HuH-7 (cell line): ENCODE measurements around the gene SLC36A1.
A peak's percentile ranks its signal among the peaks of the same experiment; 100 is the strongest.

Source experiments
- DNase-seq: peaks from one replicate; pipeline ENCODE4 v3.0.0; 2011; ENCODE audit warnings: low spot score

The SLC36A1 gene

DNA sequence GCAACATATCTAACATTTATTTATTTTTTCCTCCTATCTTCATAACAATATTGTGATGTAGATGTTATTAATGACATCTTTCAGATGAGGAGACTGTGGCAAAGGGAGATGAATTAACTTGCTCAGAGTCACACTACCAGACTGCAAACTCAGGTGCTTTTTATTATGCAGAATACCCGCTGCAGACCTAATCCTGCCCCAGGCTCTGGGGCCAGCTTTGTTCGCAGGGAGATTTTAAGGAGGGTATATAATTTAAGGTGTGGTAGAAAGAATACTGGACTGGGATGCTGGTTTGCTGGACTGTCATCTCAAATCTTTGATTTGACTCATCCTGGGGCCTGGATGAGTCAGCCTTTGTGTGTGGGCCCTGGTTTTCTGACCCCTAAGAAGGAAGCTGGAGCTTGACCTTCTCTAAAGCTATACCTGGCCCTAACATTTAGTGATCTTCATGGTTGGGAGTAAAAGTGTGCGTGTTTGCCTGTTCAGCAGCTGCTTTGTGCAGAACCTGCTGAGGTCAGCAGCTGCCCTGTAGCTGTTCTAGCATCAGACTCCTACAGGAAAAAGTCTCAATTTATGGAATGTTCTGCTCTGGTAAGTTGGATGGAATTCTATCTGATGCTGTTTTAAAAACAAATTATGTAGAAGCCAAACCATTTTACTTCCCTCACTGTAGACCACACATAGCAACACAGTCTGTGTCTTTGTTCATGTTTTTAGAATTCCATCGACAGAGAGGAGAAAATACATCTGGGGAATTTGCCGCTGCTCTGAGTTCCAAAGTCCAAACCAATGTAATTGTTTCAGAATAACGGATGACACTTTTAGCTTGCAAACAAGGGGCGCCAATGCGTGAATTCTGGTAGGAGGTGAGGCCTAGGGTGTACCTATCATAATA, 4.5 kb downstream of the SLC36A1 start:
- DNase-seq: no peak

DNA sequence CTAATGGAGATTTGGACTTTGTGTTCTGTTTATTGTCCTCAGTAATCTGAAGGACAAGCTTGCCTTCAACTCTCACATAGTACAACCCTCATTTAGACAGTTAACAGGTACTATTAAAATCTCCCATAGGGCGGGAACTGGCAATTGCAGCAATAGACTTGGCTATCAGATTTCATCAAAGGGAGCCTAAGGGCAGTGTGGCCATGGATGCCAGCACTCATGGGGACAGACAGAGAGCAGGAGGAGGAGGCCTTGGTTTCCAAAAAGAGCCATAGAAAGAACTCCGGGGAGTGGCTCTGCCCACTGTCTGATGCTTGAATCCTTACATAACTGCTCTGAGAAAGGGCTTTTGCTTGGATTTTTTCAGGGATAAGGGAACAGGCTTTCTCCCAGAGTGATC, 6.8 kb downstream of the SLC36A1 start:
- peak; percentile 34 for DNase-seq

DNA sequence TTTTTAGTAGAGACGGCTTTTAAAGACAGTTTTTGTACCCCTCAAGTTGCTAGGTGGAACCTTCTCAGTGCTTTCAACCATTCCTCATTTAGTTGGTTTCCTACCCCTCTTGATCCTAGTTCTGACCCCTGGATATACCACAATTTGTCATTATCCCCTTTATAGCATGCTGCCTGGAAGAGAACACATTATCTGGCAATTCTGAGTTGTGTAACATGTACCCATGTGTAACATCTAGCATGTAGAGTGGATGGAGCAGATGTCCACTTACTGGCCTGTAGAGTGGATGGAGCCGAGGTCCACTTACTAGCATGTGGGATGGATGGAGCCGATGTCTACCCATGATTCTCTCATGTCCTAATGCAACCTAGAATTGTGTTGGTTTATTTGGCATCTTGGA, 7.5 kb downstream of the SLC36A1 start:
- DNase-seq: no peak

DNA sequence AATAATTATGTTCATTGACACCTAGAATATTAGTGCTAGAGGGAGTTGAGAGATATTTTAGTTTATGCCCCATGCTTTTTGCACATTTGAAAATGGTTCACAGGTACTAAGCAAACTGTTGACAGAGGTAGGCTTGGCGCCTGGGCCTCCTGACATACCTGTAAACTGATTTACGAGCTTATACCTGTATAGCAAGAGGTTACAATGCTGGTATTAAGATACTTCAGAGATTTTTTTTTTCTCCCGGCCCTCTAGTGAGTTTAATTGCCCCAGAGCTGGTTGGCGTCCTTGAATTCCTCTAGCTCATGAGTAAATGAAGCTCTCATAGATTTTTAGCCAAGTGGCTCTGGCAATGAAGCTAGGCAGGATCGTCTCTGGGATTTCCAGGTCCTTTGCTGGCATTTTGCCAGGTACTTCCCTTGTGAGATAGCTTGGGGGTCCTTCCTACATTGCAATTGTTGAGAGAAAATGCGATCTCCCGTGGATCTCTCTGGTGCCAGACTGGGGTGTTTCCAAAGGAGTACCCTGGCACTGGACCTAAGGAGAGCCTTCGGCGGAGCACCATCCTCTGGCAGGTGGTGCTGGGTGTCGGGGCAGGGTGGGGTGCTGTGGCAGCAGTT, 9.0 kb downstream of the SLC36A1 start:
- no peak for DNase-seq

DNA sequence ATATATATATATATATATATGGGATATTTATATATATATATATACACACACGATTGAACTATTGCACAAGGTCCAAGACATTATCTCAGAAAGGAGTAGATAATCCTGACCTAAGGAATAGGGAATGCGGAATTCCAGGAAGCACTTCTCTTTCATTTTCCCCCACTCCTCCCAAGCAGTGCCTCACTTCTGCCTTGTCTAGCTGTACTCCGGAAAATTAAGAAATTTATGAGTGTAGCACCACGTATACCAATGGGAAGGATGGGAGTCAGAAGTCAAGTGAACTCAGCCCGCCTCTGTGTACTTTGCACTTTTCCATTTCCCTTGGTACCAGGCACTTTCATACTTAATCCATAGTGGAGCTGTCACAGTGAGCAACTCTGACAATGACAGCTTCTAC, 10.9 kb downstream of the SLC36A1 start:
- DNase-seq: no peak

DNA sequence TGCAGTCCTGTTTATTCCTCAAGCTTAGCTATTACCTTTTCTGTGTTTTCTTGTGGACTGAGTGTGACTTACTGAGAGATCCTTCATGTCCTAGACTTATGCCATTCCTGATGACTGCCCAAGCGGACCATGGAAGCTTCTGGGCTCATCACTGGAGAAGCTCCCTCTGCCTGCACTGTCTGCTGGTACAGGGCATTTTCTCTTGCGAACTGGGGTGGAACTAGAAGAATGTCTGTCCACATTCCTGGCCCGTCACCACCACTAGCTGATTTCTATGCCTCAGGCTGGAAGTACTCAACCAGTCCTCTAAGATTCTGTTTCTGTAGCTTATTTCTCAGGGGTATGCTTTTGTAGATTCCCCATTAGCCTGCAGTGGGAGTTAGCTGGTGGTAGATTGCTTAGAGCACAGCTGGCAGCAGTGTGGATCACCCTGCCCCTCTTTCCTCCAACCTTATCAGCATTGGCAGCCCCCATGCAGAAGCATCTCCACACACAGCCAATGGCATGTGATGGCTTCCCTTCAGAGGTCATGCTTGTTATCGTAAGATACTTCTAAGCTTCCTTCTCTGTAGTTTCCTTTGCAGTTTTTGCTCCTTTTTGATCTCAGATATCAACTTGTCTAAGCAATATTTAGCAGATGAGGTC, 12.4 kb downstream of the SLC36A1 start:
- DNase-seq: no peak

DNA sequence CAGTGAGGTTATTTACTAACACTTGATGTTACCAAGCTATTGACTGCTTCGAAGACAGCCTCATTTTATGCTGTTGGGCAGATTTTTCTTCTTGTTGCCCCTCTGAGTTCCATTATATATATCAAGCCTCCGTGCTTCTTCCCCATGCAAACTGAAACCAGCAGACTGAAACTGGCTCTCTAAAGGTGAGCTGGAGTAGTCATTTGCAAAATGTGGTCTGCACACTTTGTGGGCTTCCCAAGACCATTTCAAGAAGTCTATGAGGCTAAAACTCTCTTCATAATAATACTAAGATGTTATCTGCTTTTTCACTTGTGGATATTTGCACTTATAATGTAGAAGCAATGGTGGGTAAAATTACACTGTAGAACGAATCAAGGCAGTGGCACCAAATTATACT, 13.9 kb downstream of the SLC36A1 start:
- no peak for DNase-seq

DNA sequence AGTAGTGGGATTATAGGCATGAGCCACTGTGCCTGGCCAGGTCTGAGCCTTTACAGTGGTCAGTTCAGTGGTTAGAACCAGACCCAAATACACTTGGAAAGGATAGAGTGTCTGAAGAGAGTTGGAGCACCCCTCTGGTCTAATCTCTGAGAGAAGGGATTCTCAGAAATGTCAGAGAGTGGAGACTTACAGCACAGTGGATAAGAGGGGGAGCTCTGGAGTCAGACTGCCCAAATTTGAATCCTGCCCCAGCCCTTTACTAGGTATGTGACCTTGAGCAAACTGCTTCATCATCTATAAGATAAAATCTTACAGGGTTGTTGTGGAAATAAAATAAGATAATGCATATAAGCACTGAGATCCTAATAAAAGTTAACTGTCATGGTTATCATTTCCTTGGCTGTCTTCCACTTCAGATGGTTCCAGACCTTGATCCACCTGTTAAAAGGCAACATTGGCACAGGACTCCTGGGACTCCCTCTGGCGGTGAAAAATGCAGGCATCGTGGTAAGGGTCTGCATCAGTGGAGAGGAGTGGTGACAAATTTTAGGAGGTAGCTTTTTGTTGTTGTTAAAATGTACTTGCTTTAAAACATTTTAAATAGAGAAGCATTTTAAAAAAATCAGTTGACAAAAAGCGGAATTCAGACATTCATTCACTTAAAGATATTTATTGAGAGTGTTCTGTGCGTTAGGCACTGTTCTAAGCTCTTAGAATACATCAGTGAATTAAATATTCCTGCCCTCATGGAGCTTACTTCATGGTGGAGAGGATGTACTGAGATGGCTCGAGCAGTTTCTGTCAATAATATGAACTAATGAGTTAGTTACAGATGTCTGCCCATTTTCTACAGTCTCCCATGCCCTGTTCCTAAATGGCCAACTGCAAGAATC, 16.0 kb downstream of the SLC36A1 start:
- peak; percentile 37 for DNase-seq

DNA sequence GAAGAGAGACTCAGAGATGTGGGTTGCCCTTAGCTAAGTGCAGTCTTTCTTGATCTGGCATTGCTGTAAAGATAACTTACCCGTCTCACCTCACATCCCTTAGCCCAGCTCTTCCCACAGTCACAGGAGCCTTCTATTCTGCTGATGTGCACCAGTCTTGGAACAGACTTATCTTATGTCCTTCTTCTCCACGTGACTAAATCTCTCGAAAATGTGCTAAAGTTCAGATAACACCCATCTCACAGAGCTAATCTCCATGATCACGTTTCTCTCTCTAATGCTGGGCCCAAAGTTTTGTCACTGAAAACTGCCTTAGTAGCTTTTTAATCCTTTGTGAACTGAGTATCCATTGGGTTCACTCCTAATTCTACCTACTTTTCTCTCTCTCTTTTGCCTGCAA, 16.7 kb downstream of the SLC36A1 start:
- DNase-seq: no peak

DNA sequence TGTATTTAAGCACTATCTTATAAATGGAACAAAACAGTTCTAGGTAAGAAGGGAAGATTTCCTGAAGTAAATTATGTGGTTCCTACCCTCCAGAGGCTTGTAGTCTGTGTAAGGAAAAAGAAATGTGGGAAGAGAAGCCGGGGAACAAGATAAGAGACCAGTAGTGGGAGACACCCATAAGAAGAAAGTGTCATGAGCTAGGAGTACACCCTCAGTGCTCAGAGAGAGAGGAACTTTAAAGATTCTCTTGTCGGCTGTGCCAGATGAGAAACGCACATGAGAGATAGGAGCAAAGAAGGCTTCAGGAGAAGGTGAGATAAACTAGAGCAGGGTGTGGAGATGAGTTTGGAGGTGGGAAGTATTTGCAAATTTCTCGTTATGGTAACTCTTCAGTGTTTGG, 18.1 kb downstream of the SLC36A1 start:
- DNase-seq: no peak

DNA sequence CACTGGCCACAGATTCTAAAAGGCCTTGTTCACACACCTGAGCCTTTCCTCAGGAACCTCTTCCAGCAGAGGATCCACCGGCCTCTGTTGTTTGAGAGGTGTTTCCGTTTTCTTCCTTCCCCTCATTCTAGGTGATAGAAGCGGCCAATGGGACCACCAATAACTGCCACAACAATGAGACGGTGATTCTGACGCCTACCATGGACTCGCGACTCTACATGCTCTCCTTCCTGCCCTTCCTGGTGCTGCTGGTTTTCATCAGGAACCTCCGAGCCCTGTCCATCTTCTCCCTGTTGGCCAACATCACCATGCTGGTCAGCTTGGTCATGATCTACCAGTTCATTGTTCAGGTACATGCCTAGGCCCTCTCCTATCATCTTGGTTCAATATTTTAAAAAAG, 20.2 kb downstream of the SLC36A1 start:
- DNase-seq: no peak

DNA sequence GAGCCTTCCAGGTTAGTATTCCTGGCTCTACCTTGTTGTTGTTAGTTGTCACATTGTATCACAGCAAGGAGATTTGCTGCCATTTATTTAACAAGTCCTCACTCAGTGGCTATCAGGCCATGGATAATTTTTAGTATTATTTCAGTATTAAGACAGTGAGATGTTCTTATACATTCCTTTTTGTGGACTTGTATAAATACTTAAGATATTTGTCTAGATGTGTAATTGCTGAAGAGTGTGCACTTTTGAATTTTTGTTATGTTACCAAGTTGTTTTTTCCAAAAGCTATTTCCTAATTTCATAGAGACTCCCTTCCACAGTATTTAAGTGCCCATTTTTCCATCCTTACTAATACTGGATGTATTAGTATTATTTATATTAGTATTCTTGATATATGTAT, 22.0 kb downstream of the SLC36A1 start:
- DNase-seq: no peak

DNA sequence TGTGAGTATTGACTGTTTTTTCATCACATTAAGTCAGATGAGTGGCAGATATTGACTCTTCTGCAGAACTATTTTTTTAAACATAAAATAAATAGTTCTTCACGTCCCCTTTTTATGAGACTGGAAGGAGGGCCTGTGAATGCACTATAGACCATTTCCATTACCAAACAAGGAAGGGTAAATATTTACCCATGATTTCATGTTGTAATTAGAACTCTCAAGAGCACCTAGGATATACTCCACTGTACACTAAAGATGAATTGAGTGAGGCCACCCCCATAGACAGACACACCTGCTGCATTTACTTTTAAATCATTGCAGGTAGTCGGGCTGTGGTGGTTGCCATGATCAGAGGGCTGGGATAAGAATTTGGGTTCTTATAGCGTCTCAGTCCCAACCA, 22.6 kb downstream of the SLC36A1 start:
- DNase-seq: no peak

DNA sequence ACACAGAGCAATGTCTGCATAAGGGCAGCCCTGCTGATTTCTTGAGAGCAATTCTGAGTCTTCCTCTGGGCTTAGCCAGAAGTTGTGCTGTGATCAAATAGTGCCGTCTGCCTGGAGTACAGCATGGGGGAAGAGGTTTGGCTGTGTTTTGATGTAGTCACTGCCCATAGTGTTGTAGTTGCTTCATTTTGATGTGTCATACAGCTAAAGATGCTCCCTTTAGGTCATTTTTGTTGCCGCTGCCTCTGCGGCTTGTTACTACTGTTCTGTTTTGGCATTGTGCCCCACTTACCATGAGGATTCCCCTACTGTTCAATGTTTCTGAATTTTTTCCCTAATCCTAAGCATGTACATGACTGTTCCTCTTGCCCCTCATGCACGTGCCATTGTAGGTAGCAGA, 23.0 kb downstream of the SLC36A1 start:
- DNase-seq: no peak

DNA sequence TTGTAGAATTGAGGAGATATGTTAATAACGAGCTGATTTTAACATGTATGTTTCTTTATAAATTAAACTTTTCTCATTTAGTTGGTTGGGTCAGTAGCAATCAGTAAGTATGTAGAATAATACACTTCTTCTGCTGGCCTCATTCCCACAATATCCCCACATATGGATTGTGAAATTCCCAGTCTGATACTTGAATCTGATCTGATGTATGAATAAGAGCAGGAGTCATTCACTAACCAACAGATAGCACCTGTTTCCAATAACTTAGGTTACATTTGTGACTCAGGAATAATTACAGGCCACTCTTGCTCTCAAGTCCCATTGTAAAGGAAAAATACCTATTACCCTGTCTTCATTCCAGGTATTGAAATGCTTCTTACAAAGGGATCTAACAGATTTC, 23.9 kb downstream of the SLC36A1 start:
- DNase-seq: no peak

DNA sequence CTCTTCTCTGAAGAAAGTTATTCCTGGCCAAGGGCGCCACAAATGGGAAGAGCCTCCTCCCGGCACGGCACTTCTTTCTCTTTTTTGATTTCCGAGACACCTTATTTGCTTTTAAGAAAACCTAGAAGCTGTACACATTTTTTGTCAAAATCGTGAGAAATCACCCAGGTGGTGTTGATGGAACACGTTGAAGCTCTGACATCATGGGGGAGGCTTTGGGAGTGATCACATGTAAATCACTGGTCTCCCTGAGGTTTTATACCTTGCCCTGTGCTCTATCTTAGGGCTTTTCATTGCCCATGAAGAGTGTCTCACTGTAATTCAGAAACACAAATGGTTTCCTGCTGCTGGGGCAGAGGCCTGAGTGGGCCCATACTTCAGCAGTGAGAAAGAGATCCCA, 27.4 kb downstream of the SLC36A1 start:
- DNase-seq: no peak

DNA sequence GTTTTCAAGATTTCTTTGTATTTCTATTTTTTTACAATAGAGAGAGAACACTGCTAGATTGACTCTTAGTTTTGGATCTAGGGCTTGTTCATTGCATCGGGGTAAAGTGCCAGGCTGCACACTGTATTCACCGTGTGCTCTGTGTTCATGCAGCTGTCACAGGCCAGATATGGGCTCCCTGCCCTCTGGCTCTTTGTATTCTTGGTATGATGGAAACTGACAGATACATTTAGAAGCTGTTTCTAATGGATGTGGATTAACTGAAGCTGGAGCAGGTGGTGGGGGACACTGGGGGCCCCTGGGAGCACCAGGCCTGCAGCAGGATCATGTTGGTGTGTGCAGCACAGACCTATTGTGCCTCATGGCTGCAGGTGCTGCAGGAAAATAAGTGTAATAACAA, 28.0 kb downstream of the SLC36A1 start:
- DNase-seq: no peak

DNA sequence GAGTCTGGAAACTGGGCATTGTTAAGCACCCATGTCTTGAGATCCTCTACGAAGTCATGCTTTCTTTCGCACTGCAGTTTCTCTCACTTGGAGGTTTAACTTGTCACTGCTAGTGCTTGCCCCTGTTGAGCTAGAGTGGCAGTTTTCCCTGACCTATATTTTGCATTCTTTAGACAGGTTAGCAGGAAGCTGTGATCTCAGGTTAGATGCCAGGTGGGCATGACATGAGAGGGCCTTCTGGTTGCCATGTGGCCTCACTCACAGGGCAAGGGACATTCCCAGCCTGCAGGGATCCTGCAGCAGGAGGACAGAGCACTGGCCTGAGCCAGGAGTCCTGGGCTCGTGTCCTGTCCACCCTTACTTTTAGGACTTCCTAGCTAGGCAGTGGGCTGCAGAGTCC, 28.6 kb downstream of the SLC36A1 start:
- DNase-seq: no peak

DNA sequence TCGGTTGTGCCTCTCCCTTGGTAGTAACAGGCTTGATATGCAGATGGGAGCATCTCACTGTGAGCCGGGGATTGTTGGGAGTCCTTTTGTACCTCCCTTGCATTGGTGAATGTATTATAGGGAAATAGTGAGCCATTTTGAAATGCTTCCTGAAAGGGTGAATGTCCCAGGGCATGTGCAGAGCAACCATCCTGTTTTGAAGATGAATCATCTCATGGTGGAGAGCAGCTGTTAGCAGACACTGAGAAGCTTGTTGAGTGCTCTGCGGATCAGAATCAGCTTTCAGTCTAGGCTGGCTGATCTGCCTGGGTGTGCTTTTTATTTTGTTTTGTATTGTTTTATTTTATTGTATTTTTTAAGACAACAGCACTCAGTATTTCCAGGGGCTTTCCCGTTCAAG, 29.7 kb downstream of the SLC36A1 start:
- no peak for DNase-seq

DNA sequence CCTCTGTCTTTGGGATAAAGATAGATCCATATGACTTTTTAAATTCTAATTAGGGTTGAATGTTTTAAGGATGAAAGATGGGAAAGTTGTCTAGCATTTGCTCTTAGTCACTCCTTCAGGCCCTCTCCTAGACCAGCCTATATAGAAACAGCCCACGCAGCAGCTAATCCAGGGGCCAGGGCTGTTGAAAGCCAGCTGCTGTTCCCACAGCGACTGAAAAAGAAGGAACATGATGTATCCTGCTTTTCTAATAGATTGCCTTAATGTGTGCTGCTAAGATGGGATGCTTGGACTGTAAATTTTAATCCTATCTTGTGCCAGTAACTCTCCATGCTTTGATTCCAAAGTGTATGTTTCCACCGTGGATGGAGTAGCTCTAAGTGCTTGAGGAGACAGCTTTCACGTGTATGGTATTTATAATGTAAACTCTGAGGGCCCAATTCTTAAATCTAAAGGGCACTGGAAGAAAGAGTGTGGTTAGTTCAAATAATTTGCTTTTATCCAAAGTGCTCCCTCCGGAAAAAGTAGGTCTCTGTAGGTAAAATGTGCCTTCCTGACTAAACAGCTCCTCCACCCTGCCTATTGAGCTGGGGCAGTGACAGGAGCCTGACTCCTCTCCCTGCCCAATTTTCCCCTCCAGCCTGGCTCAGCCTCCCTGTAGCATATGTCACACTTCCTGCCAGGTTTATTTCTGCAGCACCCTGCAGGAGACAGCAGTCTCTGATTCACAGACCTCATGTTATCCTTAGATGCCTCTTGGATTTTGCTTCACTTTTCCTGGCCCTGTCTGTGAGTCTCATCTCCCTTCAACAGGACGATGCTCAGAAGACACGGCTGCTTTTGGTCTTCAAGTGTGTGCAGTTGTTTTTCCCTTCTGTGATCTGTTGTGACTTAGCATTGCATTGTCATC, 33.2 kb downstream of the SLC36A1 start:
- no peak for DNase-seq

DNA sequence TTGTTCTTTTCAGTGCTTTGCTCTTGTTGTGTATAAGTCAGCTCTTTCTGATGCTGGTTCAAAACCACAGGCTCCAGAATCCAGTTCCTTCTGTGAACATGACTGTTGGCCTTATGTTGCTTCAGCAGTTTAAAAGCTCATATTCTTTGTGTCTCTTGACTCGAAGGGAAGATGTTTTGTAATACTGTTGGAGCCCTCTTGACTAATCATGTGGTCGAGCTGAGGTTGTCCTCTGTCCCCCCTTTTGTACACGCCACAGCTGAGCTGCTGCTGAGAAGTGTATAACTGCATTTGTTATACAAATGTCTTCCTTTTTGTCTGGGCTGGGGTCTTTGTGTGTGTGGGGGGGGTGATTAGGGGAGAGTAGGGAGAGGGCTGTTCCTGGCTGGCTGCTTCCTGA, 35.8 kb downstream of the SLC36A1 start:
- DNase-seq: no peak
